Measurements from ENCODE around the gene KRTAP9-1. TPM values are rescaled to one million over a fixed set of nuclear protein-coding genes. Genes with fewer than 3 reads are reported as not detected.

Gene KRTAP9-1
- total and polyA plus RNA-seq, 2 of the 13 experiments (the other 11 are each of a cell fraction or from before 2014, with no cell fraction given): not detected

- TF ChIP-seq ZNF274 (CRISPR knock-in tag; IDR thresholded peaks at IDR 0.05): no peak
Observed at GRCh38 chr17:41168121-41168520, 21.6 kb upstream of the KRTAP9-1 start, which contains the start of gene KRTAP4-3 (continued).

DNA sequence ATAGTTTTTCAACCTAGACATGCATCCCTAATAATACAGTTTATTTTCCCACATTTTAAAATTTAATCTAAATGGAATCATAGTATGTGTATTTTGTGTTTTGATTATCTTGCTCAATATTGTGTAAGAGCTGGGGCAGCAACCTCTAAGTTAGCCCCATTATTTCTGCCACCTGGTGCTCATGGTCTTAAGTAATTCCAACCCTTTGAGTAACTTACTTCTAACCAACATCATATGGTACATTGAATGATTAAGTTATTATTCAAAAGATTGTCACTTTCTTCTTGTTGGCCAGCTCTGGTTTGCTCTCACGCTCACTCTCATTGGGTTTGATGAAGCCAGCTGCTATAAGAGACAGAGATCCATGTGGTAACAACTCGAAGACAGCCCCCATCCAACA lies 17.8 kb upstream of the KRTAP9-1 start:
- Histone ChIP-seq H3K27ac (ENCODE audit: extremely low read length, insufficient read depth, low read length) (no peak overlapping the region), H2AFZ (ENCODE audit: low read length) (no peak overlapping the region), H4K20me1 (ENCODE audit: insufficient read depth, low read length) (no peaks in the 10 kb centered on the region), H3K27me3 (ENCODE audit: control insufficient read depth in 1 of 2, insufficient read depth in 2 of 2, low read length in 2 of 2) (peaks cover 0 to 11% of the 10 kb centered on the region in 2 experiments; a peak in 3 of 5 replicates), H3K9ac (ENCODE audit: insufficient read depth, low read depth, low read length) (no peak overlapping the region), H3K9me3 (ENCODE audit: low read length) (no peaks in the 10 kb centered on the region), H3K4me2 (ENCODE audit: low read depth, low read length) (no peak overlapping the region), H3K4me3 (replicated peaks in 1 of 3; ENCODE audit: insufficient read depth in 1 of 3, low read depth in 2 of 3, low read length in 3 of 3) (no peak overlapping the region), H3K36me3 (replicated peaks in 1 of 2; ENCODE audit: control insufficient read depth in 1 of 2, insufficient read depth in 2 of 2, low read length in 2 of 2) (no peaks in the 10 kb centered on the region), H3K79me2 (ENCODE audit: insufficient read depth, low read length) (no peaks in the 10 kb centered on the region), H3K4me1 (ENCODE audit: insufficient read depth, low read length) (no peaks in the 10 kb centered on the region)
- WGBS (ENCODE audit: low lambda C conversion rate): 28% methylated on average over 2 of the region's 2 CpGs
- TF ChIP-seq SNAPC4 (CRISPR knock-in tag; IDR thresholded peaks at IDR 0.05): no peak
- no peak for TF ChIP-seq ETV6 (CRISPR knock-in tag; conservative IDR thresholded peaks at IDR 0.05)
- no peak for TF ChIP-seq ZNF724P (CRISPR knock-in tag; IDR thresholded peaks at IDR 0.05; ENCODE audit: borderline replicate concordance)
- no peak for TF ChIP-seq KLF9 (CRISPR knock-in tag; IDR thresholded peaks at IDR 0.05; ENCODE audit: low read depth)
- no peak for TF ChIP-seq JDP2 (CRISPR knock-in tag; IDR thresholded peaks at IDR 0.05; ENCODE audit: borderline replicate concordance)
- TF ChIP-seq CBX2 (IDR thresholded peaks at IDR 0.05; ENCODE audit: low read depth, low read length): no peak
- no peak for TF ChIP-seq CBX2 (CRISPR knock-in tag; IDR thresholded peaks at IDR 0.05; ENCODE audit: low read depth)
- no peak for TF ChIP-seq SNAI1 (CRISPR knock-in tag; IDR thresholded peaks at IDR 0.05; ENCODE audit: borderline replicate concordance)
- no peak for TF ChIP-seq SP140L (CRISPR knock-in tag; IDR thresholded peaks at IDR 0.05; ENCODE audit: borderline replicate concordance)
- no peak for TF ChIP-seq ZFY (CRISPR knock-in tag; IDR thresholded peaks at IDR 0.05)
- no peak for TF ChIP-seq CCAR2 (optimal IDR thresholded peaks at IDR 0.05; ENCODE audit: low read depth, low read length)
- TF ChIP-seq ZNF839 (CRISPR knock-in tag; IDR thresholded peaks at IDR 0.05; ENCODE audit: borderline replicate concordance): no peak
- no peak for TF ChIP-seq ATRX (CRISPR knock-in tag; IDR thresholded peaks at IDR 0.05; ENCODE audit: borderline replicate concordance)
- TF ChIP-seq TARDBP (CRISPR knock-in tag; IDR thresholded peaks at IDR 0.05): no peak
- TF ChIP-seq BRD4 (CRISPR knock-in tag; IDR thresholded peaks at IDR 0.05): no peak
- TF ChIP-seq PAF1 (CRISPR knock-in tag; IDR thresholded peaks at IDR 0.05): no peak
- intact Hi-C loops (cut with micrococcal nuclease; ENCODE audit: unreplicated experiment): loop anchor here (10.0 kb wide), 1 partner anchor 267 kb away; no protein-coding TSS in a partner anchor
- ChIA-PET POLR2A (no interaction called here), CTCF (ENCODE audit: low intra/inter-chr PET ratio, low total read pairs) (no interaction called here)
- BruUV-seq (replicated peaks): no TSS peak
- DNase-seq (ENCODE audit: low spot score) (no peak), ATAC-seq (no peak), FAIRE-seq (no peak)
- in situ Hi-C loops (cut with HindIII; ENCODE audit: extremely low pct_ligation_motif_present, low pct_unique_long_range_greater_than_20kb): no loop called here
